H1 (cell line): ENCODE data around the gene DNAJB8. TPM values are rescaled to one million over a fixed set of nuclear protein-coding genes. Genes with fewer than 3 reads are reported as not detected.

ENCODE experiments used
- BRCA1 ChIP-seq: IDR thresholded peaks from 2 replicates; pipeline ENCODE4 v1.6.1; 2012; ENCODE audit warnings: low read depth, low read length, improper control_type of control experiment
- polyA plus RNA-seq, 7 experiments: library from polyadenylated mRNA; depleted of rRNA in 3 of 7; stranded (reverse) in 5 of 7; unstranded in 2 of 7; fragments of >200 nt in 5 of 7; fragments of 200-250 nt in 2 of 7; gene quantifications; 1 replicate in 5 of 7; 2 replicates in 1 of 7; 4 replicates in 1 of 7; pipeline versions ENCODE4 v1.2.1 to v1.2.3, GENCODE V29; 2011 to 2013; ENCODE audit warnings: missing spikeins in 2 of 7, mixed read lengths in 2 of 7
- total RNA-seq: library from RNA; stranded (reverse); fragmentation: NEBNext Ultra II Directional; extraction: Animal tissue kit (Norgen Biotek cat#: 25700); gene quantifications from 2 replicates; pipeline ENCODE4 v1.2.1, GENCODE V29; 2021

Gene DNAJB8
- total and polyA plus RNA-seq, 2 of the 8 experiments (the other 6 are each of a cell fraction or from before 2014, with no cell fraction given): not detected

- no peak for TF ChIP-seq BRCA1
Observed at GRCh38 chr3:128416578-128417211, 50.0 kb downstream of the DNAJB8 start (continued).
